Germinal center (tissue), 1 donor: ENCODE measurements around the gene MCTP1.
A peak's percentile ranks its signal among the peaks of the same experiment; 100 is the strongest.

Experiments
- DNase-seq: peaks from one replicate; pipeline ENCODE4 v3.0.0; 2012; ENCODE audit warnings: mixed read lengths, low spot score

MCTP1 gene

DNA sequence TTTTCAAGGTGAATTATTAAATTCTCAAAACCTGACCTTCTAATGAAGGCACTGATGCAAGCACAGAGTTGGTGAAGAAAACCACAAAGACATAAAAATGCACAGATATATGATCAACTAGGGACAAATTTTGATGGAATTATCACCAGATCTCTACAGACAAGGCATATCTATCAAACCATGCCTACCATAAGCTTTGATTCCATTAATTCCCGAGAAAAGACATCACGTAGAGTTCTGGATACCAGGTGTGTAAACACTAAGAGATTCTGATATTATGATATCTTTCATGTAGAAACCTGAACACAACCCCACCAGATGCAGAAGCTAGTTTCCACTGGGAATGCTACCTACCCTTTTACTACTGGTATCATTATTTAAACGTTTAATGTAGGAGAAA, 525.9 kb downstream of the MCTP1 start:
- no peak for DNase-seq

DNA sequence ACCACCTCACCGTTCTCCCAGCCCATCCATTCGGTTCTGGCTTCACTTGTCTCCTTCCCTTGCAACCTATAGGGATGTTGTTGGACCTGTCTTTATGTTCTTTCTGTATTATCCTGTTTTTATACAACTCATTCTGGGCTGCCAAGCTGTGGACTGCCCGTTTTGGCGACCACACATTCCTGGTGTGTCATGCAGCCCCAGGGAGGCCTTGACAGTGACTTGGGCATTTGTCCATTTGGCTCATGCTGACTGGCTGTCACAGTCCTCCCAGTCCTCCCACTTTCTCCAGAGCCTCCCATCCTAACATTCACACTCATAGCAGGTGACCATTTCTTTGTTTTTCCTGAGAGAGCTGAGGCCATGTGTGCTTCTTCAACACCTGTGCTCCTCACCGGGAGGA, 530.1 kb downstream of the MCTP1 start:
- DNase-seq, result no peak

DNA sequence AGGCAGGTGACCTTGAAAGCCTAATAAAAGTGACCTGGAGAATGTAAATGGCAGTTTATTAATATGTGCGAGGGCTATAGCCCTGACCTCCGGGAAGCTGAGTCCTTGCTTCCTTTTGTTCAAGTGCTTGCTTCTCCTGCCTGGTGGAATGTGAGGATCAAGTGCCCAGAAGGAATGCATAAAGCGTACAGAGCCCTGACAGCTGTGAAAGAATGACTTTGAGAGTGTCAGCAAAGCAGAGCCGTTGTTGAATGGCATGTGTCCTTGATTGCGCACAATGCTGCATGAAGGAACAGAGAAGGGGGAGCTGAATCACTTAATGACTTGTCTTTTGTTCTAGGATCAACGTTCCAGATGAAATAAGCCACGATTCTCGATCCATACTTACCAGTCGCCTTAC, 533.4 kb downstream of the MCTP1 start:
- DNase-seq, result no peak

DNA sequence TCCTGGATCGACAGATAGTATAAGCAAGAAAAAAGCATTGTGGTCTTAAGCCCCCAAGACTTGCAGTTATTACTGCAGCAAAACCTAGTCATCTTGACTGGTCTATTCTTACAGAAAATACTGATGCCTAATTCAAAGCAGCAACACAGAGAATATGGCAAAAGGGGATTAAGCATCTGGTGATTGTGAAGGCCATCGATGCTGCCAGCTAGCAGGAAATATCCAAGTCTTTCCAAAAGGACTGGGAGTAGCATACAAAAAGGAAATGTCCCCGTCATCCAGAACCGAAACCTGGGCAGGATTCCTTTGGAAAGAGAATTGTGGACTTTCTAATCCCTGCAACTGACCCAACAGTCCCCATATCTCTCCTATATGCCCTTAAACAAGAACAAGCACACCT, 534.2 kb downstream of the MCTP1 start:
- DNase-seq, result no peak

DNA sequence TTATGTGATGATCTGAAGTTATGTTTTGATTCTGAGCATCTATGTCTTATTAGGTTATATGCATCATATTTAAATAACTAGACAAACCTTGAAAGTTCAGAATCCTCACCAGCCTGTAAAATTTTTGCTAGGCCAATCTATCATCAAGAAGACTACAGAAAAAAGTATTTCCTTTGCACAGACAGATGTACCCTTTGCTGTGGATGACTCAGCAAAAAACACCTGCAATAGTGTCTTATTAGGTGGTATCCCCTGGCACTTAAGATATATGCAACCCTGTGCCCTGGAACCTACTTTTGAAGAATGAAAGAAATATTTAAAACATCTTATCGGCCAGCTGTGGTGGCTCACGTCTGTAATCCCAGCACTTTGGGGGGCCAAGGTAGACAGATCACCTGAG, 535.9 kb downstream of the MCTP1 start:
- no peak for DNase-seq

DNA sequence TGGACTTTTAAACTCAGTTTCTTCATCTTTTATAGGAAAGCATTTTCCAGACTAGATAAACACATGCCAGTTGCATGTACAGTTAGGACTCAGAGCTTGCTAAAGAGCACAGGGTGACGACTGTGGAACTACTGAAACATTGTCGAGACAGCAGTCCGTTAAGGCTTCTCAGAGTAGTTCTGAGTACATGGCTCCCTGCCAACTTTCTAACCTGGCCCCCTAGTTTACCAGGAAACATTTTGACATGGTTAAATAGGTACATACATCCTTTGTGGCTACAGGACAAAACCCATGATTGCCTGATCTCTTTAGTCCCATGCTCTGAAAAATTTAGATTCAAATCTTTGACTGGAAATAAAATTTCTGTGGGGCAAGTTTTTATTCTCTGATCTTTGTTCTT, 536.7 kb downstream of the MCTP1 start:
- DNase-seq, result no peak

DNA sequence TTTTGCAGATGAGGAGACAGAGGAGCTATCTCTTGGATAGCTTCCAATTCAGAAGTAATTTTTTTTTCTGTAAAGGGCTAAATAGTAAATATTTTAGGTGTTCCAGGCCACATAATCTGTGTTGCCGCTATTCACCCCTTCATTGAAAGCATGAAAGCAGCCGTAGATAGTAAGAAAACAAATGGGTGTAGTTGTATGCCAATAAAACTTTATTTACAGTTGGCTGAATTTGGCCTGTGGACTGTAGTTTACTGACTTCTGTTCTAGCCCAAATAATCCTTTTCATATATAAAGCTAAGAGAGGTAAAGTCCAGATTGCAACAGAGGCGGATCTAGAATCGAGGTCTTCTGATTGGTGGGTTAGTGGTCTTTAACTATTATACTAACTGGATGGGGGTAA, 537.5 kb downstream of the MCTP1 start:
- no peak for DNase-seq

DNA sequence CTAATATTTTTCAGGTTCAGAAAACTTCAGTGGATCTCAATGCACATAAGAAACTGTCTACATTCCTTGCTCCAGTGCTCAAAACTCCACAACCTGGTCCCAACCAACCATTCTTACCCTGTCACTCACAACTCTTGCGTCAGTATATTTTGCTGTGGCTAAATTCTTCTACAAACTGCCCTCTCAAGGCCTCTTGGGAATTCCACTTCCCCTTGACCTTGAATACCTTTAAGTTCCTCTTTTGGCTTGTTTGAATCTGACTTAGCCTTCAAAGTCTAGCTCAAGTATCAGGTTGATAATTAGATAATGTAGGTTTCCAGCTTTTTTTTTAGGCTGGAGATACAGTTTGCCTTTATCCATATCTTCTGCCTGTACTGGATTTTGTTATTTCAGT, 538.2 kb downstream of the MCTP1 start:
- peak; percentile 18 for DNase-seq

DNA sequence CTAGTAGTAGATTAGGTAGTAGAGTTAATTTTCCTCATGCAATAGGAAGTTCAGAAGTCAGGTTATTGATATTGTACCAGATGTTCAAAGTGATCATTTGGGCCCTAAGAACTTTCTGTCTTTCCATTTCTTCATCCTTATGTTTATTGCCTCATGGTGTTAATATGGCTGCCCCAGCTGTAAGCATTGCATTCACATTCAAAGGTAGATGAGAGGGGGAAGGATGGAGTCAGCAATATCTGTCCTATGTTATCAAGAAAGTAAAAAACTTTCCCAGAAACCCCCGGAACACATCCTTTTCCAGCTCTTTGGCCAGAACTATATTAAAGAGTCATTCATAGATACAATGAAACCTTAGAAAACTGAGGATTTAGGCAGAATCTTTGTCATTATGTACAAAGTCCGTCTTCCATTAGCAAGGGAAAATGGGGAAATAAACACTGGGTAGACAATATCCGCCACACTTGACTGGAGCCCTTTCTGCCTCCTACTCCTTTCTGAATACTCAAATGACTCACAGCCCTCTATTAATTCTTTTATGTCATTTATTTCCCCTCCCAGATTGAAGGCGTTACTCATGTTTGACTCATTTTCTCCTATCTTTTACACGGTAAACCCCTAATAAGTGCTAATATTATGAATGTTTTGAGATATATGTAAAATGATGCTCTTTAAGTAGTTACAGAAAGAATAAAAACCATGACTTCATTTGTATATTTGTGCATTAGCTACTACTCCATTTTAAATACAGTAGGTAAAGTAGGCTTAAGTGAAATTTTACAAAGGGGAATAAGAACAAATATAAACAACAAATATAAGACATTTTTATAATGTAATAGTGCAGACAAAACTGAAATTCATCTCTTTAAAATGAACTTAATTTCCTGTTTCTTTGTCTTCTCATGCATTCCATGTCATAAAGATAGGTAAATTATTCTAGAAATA, 538.8 kb downstream of the MCTP1 start:
- peak; percentile 22 for DNase-seq

DNA sequence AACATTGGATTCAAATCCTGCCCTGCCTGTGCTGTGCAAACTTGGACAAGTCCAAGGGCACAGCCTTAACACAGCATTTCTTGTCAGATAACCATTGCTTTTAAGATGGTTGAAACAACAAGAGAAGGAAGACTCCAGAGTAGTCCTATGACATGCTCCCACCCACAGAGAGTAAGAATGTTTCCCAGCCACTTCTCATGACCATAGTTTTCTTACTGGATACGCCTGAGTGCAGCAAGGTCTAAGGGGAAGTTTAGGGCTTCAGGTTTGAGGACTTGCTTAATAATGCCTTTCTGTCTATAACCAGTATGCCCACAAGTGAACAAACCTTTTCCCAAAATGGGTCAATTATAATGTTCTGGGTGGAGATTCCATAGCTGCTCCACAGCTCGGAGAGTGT, 540.0 kb downstream of the MCTP1 start:
- DNase-seq, result peak; percentile 4

DNA sequence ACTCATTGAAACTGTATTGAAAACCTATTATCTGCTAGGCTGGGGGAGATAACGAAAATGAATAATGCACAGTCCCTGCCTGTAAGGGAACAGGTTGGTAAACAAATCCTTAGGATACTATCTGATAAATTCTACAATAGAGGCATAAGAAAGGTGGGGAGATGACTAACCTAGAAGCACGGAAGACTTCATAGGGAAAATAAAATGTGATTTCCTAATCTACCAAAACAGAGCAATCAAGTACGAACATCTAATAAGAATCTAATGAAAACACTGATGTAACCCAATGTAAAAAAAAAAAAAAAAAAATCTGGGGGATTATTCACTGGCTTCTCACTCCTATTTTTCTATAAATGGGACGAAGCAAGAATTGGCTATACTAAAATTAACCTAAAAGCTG, 542.0 kb downstream of the MCTP1 start:
- DNase-seq, result no peak

DNA sequence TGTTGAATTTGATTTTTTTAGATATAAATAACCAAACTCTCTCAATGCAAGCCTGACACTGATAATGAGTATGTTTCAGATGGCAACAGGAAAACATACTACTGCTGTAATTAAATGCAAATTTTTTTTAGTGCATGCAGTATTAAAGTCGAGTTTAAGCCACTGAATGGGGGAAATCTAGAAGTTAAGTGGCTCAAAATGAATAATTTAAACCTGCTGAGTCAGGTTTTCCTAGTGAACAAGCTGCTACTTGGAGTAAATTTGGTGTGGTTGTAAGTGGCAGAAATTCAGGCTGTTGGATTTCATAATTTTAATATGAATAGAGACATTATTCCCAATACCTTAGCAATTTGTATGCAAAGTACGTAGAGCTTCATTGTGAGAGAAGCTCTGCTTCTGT, 544.6 kb downstream of the MCTP1 start:
- no peak for DNase-seq

DNA sequence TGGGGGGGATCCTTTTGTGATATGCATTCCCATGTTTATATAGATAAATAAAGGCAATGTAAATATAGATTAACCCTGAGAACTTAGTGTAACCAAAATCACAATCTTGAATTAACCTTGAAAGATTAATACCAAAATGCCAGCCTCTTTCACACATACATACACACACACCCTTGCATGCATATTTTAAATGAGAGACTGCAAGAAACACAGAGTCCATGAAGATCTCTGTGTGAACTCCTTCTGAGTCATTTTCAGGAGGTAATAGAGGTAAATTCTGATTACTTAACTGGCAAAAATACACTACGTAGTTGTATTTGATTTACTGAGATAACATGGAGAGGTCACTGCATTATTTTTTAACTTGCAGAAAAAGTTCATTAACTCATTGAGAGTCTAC, 548.4 kb downstream of the MCTP1 start:
- DNase-seq, result no peak

DNA sequence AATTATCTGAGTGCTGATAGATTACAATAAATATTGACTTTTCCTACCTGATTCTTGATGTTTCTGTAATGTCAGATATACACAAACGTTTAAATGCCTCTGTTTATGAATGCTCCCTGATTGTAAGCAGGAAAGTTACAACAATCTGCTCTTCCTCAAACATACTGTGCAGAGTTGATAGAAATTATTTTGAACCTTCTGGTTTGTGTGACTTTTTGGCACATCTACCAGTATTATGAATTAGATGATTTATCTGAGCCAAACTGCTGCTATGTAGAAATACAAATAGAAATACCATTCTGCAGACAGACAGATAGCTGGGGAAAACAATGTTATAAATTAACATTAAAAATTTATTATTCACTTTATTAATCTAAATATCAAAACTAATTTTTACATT, 553.4 kb downstream of the MCTP1 start:
- no peak for DNase-seq

DNA sequence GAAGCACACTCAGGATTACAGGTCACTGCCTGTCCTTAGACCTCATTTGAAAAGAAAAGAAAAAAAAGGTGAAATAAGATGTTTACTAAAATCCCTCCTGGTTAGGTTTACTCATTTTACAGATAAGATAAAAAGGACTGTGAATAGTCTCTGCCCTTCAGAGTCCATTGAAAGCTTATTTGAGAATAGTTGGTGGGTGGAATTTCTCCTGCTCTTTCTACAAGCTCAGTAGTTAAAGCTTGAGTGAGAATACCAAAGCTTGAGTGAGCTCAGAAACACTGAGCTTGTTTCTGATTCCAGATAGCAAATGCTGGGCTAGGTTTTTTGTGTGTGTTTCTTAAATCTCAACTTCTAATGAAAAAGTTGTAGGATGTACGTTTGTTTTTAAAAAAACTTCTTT, 559.8 kb downstream of the MCTP1 start:
- no peak for DNase-seq

DNA sequence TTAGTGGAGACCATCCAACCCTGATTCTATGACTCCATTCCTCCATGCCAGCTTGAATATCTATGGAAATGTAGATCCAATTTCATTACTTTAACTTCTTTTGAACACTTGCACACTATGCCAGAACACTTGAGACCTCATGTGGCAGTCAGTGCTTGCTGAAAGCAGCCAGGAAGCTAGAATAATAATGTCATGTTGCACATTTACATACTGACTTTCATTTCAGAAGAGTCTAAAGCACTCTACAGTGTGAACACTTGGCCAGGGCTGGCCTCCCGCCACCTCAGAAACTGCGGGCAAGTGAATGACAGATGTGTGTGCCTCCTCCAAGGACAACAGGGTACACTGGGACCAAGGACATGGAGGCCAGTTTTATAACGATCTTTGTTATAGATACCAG, 569.1 kb downstream of the MCTP1 start:
- DNase-seq, result no peak

DNA sequence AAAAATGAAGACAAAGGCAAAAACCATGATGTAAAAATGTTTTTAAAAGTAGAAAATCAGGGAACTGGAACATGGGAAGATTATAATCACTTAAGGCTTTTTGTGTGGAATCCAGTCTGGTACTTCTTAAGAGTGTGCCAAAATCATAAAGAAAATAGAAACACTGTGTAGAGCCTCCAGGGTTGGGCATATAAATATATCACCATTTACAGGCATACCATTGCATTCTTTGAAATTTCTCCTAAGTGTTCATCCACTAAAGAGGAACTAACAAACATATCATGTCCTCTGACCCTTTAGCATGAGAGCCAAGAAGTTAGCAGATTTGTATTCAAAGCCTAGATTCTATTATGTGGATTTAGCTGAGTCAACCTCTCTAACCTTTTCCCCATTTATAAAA, 573.1 kb downstream of the MCTP1 start:
- DNase-seq, result no peak

DNA sequence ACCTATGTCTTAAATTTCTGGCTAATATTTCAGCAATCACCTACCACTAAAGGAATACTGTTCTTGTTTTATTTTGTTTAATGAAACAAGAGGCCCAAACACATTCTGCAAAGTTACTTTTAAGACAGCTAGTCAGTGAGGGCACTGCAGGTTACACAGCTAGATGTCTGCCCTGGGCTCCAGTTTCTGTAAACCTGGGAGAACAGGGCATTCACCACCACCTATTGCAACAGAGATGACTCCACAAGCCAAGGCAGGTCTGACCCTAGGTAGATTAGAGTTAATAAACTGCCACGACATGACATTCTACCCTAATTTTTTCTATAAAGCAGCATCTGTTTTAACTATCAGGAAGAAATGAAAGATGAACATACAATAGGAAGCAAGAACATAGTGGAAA, 575.6 kb downstream of the MCTP1 start:
- no peak for DNase-seq

DNA sequence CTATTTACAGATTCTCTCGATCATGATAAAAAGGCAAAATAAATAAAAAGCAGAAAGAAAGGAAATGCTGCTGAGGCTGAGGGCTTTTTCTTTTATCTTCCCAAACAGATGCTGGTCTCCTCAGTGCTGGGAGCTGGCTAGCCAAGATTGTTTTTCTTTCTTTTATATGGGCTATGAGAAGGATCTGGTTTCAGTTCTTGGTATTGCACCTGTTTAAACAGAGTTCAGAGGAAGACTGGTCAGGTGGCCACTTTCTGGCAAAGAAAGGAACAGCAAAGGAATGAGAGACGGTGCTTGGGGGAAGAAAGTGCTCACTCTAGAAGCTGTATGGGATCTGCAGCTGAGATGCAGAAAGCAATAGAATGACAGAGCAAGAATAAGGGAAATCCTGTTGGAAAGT, 577.5 kb downstream of the MCTP1 start:
- DNase-seq, result no peak

DNA sequence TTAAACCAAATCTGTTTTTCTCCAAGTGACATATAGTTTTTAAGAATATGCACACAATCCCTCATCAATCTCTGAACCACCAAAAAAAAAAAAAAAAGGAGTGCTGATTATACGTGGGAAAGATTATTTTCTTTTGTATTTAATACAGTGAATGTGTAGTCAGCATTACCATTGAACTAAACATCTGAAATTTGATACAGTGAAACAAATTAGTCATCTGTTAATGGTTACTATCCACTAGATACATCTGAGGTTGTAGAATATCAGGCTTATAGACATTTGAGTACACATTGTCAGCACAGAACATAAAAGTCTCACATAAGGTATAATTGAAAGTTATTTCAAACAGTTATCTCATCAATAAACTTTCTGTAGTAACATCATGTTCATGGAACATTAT, 579.5 kb downstream of the MCTP1 start:
- no peak for DNase-seq

DNA sequence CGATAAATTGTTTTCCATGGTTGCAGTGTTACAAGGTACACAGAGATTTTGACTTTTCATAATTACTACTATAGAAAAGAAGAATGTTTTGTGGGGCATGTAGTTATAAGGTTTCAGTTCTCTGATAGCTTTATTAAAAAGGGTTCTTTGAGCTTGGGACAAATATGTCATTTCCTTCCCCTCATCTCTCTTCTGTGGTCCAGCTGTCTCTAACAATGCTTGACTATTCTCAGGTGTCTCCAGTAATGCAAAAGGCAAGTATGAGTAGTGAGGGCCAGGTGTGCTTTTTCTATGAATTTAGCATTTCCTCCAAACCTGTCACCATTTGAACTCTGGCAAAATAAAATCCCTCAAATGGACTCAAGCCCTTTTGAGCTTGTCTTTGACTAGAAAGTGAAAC, 582.2 kb downstream of the MCTP1 start:
- no peak for DNase-seq

DNA sequence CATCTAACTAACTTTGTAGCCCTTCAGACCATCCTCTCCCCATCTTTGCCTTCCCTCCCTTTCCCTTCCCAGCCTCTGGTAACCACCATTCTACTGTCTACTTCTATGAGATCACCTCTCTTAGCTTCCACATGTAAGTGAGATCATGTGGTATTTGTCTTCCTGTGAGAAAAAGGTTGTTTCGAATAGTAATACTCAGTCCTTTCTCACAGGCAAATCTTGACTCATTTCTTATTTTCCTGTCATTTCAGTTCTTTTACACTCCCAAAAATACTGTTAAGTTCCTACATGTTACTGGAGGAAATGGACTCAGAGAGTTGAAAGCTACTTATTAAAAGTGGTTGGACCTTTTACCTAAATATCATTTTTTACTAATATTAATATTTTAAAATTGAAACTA, 584.3 kb downstream of the MCTP1 start:
- no peak for DNase-seq

DNA sequence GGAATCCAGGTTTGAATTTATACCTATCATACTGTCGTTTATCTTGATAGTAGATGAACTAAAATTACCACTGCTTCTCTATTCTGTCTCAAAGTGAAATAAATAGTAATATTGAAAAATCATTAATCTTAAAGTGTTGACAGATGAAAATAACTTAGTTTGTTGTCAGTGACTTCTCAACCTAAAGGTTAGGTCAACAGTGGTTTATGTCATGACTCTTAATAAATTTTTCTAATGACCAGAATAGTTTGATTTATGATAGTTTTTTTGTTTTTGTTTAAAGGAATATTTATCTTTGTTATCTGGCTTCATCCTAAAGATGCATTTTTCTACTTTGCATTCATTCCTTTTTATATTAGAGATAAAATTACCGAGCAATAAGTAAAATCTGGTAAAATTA, 585.3 kb downstream of the MCTP1 start:
- no peak for DNase-seq

DNA sequence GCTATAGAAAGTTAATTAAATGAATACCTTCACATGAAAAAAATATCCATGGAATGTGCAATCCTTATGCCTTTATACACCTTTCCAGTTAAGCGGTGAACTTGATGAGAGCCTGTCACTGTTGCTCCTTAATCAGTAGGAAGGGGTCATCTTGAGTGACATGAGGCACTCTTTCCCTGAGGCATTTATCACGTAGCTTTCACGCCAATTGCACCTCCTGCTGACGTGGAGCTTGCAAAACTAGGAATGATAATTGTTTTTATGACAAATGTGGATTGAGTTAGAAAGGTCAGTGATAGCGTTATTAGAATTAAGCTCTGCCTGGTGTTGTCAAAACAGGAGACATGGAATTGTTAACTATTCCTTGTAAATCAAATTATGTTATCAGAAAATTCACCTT, 586.7 kb downstream of the MCTP1 start:
- no peak for DNase-seq
